Retina (tissue), 1 donor: ENCODE measurements around the gene OPN4.

ENCODE experiments used
- DNase-seq: peaks from one replicate; pipeline ENCODE4 v3.0.0-alpha.2; 2016

OPN4 gene

GRCh38 chr10:86648704-86649427 is 5.5 kb upstream of the OPN4 start:
- no peak for DNase-seq

GRCh38 chr10:86649471-86650150 is 4.7 kb upstream of the OPN4 start:
- no peak for DNase-seq

- DNase-seq: no peak
Measured at GRCh38 chr10:86650151-86650550, 4.2 kb upstream of the OPN4 start.

GRCh38 chr10:86651021-86651471 is 3.3 kb upstream of the OPN4 start:
- no peak for DNase-seq

- no peak for DNase-seq
Measured at GRCh38 chr10:86651631-86652331, 2.6 kb upstream of the OPN4 start.

- DNase-seq: no peak
Measured at GRCh38 chr10:86652361-86653202, 1.8 kb upstream of the OPN4 start.

- no peak for DNase-seq
Measured at GRCh38 chr10:86653379-86653778, 968 bp upstream of the OPN4 start.

GRCh38 chr10:86653987-86654386 is 360 bp upstream of the OPN4 start:
- DNase-seq: no peak

- DNase-seq: no peak
Measured at GRCh38 chr10:86655173-86655540, 810 bp downstream of the OPN4 start.

- no peak for DNase-seq
Measured at GRCh38 chr10:86655596-86655995, 1.2 kb downstream of the OPN4 start.

- DNase-seq: no peak
Measured at GRCh38 chr10:86657011-86657395, 2.7 kb downstream of the OPN4 start.

- DNase-seq: no peak
Measured at GRCh38 chr10:86657396-86658011, 3.2 kb downstream of the OPN4 start.

- DNase-seq: no peak
Measured at GRCh38 chr10:86658261-86658741, 4.0 kb downstream of the OPN4 start.

GRCh38 chr10:86658751-86659150 is 4.4 kb downstream of the OPN4 start:
- DNase-seq: no peak

- DNase-seq: no peak
Measured at GRCh38 chr10:86659161-86659691, 4.9 kb downstream of the OPN4 start.

GRCh38 chr10:86659721-86660453 is 5.5 kb downstream of the OPN4 start:
- no peak for DNase-seq

- DNase-seq: no peak
Measured at GRCh38 chr10:86661161-86662025, 7.0 kb downstream of the OPN4 start.

GRCh38 chr10:86662186-86663045 is 8.1 kb downstream of the OPN4 start:
- no peak for DNase-seq

- no peak for DNase-seq
Measured at GRCh38 chr10:86663046-86663345, 8.6 kb downstream of the OPN4 start.
